Activated CD4-positive, CD25-positive, alpha-beta regulatory T cell treated with anti-CD3 and anti-CD28 coated beads, Interleukin-2, amount 50 U/mL, for 16 hours (primary cell): ENCODE data around the gene XPNPEP2.
"Not testable (repeated sequence)": the region's sequence is repeated elsewhere in the genome, so short reads cannot be mapped to it uniquely, and the experiment has no call there.

ENCODE experiments used
- DNase-seq: peaks from one replicate; pipeline ENCODE4 v3.0.0-alpha.2; 2020; ENCODE audit warnings: low read depth, low spot score

The XPNPEP2 gene

DNA sequence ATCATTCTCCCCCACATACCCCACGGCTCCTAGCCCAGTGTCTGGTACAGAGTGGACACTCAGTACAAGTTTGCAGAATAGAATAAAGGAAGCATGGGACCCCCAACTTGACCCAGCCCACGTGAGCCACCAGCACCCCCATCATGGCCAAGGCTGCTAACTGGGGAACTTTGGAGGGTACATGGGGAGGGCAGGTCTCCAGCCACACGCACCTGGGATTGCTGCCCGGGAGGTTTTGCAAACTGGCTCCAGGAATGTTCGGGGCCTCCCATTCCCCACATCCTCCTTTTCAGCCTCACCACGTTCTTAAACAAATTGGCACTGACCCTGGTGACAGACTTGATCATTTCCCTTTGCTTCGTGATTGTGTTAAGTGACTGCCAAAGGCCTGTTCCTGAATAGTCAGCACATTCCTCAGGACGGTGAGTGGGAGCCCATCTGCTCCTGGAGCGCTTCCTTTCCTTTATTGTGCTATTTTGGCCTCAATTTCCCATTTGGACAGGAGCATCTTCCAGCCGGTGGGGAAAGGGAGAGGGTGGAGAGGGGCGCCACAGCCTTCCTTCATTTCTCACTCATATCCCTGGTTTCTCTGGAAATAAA is 18.7 kb upstream of the XPNPEP2 start:
- DNase-seq: no peak

DNA sequence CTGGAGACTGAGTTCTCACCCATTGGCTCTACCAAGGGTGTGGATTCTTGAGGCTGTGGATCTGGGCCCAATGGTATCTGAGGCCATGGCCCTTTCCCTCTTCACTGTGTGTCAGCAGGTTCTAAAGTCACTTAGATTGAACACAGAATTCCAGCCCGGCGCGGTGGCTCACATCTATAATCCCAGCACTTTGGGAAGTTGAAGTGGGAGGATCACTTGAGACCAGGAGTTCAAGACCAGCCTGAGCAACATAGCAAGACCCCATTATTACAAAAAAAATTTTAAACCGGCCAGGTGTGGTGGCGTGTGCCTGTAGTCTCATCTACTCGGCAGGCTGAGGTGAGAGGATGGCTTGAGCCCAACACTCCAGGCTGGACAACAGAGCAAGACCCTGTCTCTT is 18.0 kb upstream of the XPNPEP2 start:
- DNase-seq: no peak

DNA sequence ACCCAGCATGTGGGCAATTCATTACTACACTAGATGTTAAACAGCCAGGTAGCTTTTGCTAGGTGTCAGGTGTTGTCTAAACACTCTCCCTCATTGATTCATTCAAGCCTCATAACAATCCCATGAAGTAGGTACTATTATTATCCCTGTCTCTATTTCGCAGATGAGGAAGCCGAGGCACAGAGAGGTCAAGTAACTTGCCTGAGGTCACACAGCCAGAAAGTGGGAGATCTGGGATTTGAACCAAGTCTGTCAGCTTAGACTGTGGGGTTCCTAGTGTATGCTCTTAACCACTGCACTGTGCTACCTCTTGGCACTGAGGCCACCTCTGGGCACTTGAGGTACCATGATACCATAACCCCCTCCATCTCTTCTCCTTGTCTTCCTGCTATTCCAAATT is 17.4 kb upstream of the XPNPEP2 start:
- no peak for DNase-seq

GRCh38 chrX:129721870-129722269 is 16.9 kb upstream of the XPNPEP2 start:
- no peak for DNase-seq

GRCh38 chrX:129723511-129723910 is 15.3 kb upstream of the XPNPEP2 start:
- DNase-seq: no peak

- no peak for DNase-seq
Observed at GRCh38 chrX:129724754-129725153, 14.0 kb upstream of the XPNPEP2 start.

DNA sequence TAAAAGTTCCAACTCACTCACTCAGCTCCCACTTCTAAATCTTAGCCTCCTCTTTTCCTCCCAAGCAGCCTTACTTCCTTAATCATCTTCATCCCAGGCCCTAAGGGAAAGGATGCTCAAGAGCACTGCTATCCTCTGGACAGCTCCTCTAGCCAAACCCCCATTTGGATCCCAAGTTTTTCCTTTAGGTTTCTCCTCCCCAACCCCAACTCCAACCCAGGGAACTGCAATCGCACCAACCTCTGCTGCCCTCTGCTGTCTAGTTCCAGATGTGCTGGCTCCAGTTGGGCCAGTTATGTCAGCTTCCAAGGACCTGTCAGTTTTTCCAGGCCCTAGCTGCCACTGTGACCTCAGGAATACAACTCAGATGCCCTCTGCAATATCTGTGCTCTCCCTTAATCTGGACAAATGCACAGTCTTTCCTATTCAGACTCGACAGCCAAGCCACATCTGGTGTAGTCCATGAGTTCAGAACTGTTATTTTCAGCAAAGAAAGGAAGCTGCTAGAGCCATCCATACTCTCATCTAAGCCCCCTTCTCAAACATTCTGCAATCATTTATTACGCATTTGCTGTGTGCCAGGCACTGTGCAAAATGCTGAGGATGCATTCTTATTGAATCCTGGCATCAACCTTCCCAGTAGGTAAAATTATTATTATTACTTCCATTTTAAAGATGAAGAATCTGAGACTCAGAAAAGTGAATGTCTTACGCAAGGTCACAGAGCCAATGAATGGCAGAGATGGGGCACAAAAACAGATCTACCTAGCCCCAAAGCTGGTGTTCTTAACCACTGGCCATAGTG is 12.3 kb upstream of the XPNPEP2 start:
- no peak for DNase-seq

DNA sequence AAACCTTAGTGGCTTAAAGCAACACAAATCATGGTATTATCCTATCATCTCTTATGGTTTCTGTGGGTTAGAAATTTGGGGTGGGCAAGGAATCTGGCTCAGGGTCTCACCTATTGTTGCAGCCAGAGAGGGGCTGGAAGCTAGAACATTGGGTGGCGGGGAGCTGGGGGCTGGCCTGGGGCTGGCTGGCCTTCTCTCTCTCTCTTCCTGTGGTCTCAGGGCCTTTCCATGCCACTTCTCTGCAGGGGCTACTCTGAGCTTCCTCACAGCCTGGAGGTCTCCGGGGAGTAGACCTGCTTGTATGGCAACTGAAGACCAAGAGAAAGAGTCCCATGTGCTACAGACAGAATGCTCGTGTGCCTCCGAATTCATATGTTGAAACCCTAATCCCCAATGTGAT is 10.7 kb upstream of the XPNPEP2 start:
- no peak for DNase-seq

- no peak for DNase-seq
Observed at GRCh38 chrX:129731228-129731627, 7.6 kb upstream of the XPNPEP2 start.

- DNase-seq: no peak
Observed at GRCh38 chrX:129732857-129733256, 5.9 kb upstream of the XPNPEP2 start.

GRCh38 chrX:129733335-129733734 is 5.4 kb upstream of the XPNPEP2 start:
- DNase-seq: no peak

GRCh38 chrX:129736491-129736890 is 2.3 kb upstream of the XPNPEP2 start:
- DNase-seq: no peak

- no peak for DNase-seq
Observed at GRCh38 chrX:129737916-129738315, 863 bp upstream of the XPNPEP2 start.

- no peak for DNase-seq
Observed at GRCh38 chrX:129739578-129739977, 799 bp downstream of the XPNPEP2 start.

DNA sequence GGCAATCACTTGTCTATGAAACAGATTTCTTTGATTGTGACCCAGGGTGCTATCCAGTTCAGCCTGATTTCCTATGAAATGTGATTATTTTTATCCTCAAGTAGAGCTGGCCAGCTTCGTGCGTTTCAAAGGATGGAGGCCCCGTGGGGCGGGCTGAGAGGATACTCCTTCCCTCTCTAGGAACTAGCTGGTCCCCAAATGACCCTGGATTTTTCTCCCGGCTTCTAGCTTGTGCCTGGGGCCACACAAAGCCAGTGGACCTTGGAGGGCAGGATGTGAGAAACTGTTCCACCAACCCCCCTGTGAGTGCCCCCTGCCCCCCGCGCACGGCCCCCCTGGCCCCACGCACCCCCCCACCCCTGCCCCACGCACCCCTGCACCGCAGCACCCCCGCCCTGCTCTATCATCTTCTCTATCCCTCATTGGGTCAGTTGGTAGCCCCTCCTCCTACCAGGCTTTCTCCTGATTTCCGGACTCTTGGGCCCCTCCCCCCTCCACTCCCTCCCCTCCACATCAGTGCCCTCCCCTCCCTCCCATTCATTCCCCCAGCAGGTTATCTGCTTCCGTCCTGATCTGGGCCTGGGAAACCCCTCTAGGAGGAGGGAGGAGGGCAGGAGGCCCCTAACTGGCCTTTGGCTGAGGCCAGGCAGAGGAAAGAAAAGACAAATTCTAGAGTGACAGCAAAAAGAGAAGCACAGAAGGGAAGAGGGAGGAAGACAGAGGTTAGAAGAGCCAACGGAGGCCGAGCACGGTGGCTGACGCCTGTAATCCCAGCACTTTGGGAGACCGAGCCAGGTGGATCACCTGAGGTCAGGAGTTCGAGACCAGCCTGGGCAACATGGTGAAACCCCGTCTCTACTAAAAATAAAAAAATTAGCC is 3.3 kb downstream of the XPNPEP2 start:
- no peak for DNase-seq

DNA sequence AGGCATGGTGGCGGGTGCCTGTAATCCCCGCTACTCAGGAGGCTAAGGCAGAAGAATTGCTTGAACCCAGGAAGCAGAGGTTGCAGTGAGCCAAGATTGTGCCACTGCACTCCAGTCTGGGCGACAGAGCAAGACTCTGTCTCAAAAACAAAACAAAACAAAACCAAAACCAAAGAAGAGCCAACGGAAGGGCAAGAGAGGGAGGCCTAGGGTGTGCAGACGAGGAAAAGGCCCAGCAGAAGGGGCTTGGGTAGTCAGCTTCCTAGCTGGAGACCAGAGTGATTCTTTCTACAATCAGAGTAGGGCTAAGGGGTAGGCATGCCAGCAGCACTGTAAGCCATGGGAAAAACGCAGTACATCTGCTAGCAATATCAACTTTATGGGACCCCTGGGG is 4.0 kb downstream of the XPNPEP2 start:
- DNase-seq: not testable (repeated sequence)

GRCh38 chrX:129743821-129744220 is 5.0 kb downstream of the XPNPEP2 start:
- DNase-seq: no peak

DNA sequence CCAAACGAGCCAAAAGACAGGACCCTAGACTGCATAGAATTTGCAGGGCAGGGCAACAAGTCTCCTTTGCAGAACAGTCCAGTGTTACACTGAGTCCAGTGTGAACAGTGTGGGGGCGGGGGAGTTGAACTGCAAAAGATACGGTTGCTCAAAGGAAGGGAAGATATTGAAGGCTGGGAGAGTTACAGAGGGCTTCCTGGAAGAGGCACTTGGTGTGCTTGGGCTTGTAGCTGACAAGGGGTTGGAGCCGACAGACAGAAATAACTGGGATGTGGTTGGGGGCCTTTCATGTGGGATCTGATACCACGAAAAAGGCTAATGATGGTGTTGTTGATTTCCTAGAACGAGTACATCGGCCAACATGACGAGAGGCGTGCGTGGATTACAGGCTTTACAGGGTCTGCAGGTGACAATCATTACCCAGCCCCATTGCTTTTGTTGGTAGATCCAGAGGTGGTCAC is 6.1 kb downstream of the XPNPEP2 start:
- no peak for DNase-seq

GRCh38 chrX:129746557-129747470 is 8.0 kb downstream of the XPNPEP2 start:
- no peak for DNase-seq

DNA sequence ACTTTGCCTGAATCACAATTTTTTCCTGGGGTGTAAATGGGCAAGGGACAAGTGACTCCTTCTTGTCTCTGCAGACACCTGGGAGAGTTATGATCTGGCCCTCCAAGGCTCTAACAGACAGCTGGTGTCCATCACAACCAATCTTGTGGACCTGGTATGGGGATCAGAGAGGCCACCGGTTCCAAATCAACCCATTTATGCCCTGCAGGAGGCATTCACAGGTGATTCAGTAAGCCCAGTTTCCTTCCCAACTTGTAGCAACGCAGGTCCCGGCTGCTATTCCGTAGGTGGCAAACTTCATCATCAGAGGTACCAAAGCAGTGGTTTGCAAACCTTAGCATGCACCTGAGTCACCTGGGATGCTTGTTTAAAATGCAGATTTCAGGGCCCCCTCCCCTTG is 8.8 kb downstream of the XPNPEP2 start:
- no peak for DNase-seq

GRCh38 chrX:129748305-129748704 is 9.5 kb downstream of the XPNPEP2 start:
- DNase-seq: no peak
